HG03460 (cell line): Measurements from ENCODE around the gene RPS3.
"Not testable (repeated sequence)": the region's sequence is repeated elsewhere in the genome, so short reads cannot be mapped to it uniquely, and the experiment has no call there.

Source experiments
- ATAC-seq: cut with Tn5 transposase; IDR thresholded peaks from one replicate; pipeline ENCODE4 v1.9.1; 2021; ENCODE audit not compliant: unreplicated experiment

The RPS3 gene

DNA sequence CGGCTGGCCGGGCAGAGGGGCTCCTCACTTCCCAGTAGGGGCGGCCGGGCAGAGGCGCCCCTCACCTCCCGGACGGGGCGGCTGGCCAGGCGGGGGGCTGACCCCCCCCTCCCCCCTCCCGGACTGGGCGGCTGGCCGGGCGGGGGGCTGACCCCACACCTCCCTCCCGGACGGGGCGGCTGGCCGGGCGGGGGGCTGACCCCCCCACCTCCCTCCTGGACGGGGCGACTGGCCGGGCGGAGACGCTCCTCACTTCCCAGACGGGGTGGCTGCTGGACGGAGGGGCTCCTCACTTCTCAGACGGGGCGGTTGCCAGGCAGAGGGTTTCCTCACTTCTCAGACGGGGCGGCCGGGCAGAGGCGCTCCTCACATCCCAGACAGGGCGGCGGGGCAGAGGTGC lies 10.7 kb downstream of the RPS3 start:
- ATAC-seq = not testable (repeated sequence)

- ATAC-seq = not testable (repeated sequence)
Measured at GRCh38 chr11:75413146-75413545, 13.8 kb downstream of the RPS3 start.

GRCh38 chr11:75413864-75414263 lies 14.5 kb downstream of the RPS3 start:
- no peak for ATAC-seq

GRCh38 chr11:75420224-75421034 lies 21.1 kb downstream of the RPS3 start:
- no peak for ATAC-seq

GRCh38 chr11:75421035-75421602 lies 21.8 kb downstream of the RPS3 start:
- no peak for ATAC-seq

DNA sequence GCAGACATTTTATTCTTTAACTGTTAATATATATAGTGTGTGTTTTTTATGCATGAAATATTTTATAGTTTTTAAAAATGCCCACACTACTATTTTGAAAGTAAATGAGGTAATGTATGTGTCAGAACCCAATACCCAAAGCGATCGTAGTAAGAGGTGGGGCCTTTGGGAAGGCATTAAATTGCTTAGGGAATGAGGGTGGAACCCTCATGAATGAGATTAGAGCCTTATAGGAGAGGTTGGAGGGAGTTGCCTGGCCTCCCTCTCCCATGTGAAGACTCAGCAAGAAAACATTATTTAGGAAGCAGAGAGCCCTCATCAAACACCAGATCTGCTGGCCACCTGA lies 22.6 kb downstream of the RPS3 start:
- no peak for ATAC-seq

DNA sequence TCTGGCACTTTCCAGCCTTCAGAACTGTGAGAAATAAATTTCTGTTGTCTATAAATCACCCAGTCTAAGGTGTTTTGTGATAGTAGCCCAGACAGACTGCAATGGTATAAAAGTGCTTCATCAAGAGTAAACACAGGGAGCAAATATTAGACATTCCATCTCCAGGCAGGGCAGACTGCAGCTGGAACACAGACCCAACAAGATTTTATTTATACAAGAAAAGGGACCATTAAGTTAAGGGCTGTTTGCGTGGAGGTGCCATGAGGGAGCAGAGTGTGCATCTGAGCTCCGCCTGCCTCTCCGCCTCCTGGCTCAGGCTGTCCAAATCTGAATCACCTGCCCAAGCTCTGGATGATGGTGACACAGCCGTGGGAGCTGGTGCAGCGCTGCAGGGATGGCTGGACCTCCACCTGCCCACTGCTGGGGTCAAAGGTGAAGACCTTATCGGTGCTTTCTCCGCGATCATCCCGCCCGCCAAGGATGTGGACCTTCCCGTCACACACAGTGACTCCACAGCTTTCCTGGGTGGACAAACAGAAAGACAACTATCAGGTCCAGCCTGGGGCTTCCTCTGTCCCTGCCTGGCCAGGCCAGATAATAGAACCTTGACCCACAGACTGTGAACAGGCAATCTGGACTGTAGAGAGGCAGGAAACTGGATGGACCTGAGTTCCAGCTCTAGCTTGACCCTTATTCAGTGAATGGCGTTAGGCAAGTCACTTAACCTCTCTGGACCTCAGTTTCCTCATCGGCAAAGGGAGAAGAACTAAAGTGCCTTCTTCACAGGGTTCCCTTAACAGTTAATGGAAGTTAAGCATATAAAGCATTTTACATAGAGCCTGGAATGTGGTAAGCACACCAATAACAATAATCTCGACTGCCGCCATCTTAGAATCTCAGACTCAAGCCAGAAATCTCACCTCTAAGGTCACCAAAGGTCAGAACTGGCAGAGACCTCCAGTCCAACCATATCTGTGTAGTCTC lies 23.2 kb downstream of the RPS3 start:
- no peak for ATAC-seq

- ATAC-seq = no peak
Measured at GRCh38 chr11:75423721-75424120, 24.4 kb downstream of the RPS3 start.

GRCh38 chr11:75424396-75424795 lies 25.1 kb downstream of the RPS3 start:
- ATAC-seq = no peak

- no peak for ATAC-seq
Measured at GRCh38 chr11:75425422-75425821, 26.1 kb downstream of the RPS3 start.

GRCh38 chr11:75426720-75427086 lies 27.4 kb downstream of the RPS3 start:
- ATAC-seq = no peak

- no peak for ATAC-seq
Measured at GRCh38 chr11:75427181-75427580, 27.9 kb downstream of the RPS3 start.

DNA sequence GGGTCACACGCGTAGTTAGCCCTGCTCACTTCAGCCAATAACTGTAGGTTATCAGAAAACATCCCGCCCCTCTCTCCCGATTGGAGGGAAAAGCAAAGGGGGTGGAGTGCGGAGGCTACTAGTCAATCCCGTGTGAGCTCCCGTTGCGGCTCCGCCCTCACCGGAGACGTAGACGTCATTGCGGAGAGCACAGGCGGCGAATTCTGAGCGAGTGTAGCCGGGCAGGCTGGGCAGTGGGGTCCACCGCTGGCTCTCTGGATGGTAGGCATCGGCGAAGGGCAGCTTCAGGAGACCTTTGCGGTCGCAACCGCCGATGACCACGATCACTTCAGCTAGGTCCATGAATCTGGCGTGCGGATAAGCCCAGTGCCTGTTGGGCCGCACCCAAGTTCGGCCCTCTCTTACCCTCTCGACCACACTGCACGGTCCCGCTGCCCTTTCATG lies 29.0 kb downstream of the RPS3 start:
- ATAC-seq = peak; percentile 54

DNA sequence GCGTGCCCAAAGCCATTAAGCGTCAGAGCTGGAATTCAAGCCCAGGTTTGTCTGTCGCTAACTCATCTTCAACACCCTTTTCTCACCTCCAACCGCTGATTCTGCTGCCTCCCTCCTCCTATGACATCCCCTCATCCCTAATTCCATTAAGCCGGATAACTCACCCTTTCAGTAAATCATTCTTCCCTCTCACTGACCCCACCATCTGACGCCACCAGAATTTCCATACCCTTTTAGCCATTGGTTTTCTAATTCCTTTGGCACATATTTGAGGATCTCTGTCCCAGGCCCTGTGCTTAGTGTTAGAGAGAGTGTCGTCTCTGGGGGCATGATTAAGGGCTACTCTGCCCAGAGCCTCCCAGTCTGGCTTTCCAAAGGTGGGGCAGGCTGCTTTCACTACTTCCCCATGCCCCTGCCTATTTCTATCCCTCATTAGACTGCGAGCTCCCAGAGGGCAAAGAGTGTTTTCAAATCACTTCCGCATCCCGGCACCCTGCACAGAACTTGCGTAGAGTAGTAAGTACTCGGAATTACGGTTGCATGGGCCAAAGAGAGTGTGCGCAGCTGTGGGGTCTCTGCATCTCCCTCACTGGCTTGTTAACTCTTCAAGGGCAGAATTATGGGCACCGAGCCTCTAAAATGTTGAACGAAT lies 29.8 kb downstream of the RPS3 start:
- ATAC-seq = no peak

- no peak for ATAC-seq
Measured at GRCh38 chr11:75429641-75429901, 30.3 kb downstream of the RPS3 start.

GRCh38 chr11:75429902-75430713 lies 30.8 kb downstream of the RPS3 start:
- no peak for ATAC-seq

DNA sequence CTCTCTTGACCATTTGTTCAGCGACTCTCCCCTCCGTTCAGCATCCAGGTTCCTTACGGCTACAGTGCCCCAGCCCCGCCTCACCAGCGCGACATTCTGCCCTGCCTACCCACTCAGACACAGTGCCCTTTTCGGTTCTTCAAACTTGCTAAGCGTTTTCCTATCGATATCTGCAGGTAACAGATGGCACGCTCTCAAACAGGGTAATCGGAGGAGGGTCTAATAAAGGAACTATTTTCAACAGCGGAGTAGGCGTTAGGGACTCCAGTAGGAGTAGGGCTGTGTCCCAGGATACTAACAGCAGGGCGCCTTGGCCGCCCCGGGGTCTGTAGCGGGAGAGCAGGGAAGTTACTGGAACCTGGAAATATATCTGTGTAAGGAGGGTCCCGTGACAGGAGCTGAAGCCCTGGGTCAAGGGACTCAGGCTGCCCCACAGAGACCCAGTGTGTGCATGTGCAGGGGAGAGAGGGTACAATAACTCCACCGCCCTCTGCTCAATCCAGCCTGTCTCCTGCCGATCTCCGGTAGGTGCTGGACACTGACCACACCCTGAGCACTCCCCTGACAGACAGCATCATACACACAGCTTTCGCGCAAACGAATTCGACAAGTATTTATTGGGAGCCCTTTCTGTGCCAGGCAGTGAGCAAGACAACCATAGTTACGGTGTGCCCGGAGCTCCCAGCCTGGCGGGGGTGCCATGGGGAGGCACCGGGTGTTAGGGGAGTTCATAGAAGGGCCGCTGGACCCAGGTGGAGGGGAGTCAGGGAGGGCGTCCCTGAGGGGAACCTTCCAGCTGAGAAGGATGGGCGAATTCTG lies 31.6 kb downstream of the RPS3 start:
- no peak for ATAC-seq

DNA sequence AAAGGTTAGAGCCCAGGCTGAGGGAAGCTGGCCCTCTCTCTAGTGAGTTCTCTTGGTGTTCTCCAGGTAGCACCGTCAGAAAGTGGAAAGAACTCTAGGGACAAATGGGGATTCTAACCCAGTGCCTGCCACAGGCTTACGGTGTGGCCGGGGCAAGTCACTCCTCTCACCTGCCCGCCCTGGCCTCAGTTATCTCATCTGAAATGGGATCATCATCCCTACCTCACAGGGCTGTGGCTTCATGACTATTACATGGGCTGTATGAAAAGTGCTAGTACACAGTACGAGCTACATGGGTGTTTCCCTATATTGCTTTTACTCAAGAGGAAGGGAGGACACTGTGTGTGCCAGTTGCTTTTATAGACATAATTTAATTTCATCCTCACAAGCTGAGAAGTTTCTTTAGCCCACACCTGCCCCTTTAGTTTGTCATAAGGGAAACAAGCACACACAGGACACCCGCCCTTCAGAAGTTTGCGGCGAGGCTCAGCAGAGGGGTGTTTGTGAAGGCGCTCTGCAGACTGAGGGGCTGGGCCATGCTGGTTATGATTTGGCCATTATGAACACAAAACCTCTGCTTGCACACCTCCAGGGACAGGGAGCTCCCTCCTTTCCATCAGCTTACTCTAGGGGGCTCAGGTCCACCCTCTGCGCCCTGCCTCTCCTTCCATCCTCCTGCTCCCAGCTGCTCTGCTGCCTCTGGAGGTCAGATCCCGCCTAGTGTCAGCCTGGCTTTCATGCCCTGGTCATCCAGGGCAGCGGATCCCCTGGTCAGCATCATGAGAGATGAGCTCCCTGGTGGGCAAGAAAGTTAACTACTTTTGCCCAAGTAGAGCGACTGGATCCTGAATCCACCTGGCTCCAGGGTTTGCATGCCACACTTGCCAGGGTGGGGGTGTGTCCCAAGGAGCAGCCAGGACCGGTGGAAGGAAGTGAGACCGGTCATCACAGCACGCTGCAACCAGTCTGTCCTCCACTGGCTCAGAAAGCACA lies 32.5 kb downstream of the RPS3 start:
- no peak for ATAC-seq

DNA sequence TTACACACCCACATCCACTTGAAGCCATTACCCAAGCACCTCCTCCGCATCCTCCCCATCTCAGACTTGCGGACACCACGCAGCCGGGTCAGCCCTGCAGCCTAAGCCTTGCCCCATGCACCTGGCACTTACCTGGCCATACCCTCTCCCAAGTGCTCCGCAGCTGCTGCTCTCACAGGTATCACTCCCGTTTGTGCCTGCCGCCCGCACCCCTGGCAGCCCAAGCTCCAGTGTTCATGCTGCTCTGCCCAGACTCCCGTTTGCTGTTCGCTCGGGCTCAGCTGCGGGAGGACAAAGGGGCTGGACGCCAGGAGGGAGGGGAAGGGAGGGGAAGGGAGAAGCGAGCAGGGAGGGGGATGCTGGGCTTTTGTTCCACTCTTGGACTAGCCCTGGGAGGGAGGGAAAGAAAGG lies 33.6 kb downstream of the RPS3 start, which contains the start of gene KLHL35:
Gene KLHL35 (minus strand): TSS at position 293 of the 411 bp plus-strand sequence. CDS start 2,574 bp downstream, outside the sequence.
- no peak for ATAC-seq
